ENCODE results near the gene EPHA1.

EPHA1 gene

DNA sequence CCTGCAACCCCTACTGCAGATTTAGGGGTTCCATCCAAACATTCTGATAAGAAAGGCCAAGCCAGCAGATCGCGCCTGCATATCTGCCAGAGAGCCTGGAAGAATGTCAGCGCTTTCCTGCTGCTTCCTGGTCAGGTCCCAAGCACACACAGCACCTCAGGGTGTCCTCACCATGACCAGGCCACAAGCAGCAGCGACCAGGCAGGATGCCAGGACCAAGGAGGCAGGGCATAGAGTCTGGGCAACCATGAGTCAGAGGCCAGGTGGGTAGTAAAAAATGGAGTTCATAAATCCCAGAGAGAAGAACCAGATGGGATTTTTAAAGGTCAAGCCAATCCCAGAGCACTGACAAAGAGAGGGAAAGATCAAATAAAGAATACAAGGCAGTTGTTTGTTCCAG is 40.7 kb downstream of the EPHA1 start:
- DNase-seq (ENCODE audit: low read depth): no peak
- TF ChIP-seq, protein P1, sequence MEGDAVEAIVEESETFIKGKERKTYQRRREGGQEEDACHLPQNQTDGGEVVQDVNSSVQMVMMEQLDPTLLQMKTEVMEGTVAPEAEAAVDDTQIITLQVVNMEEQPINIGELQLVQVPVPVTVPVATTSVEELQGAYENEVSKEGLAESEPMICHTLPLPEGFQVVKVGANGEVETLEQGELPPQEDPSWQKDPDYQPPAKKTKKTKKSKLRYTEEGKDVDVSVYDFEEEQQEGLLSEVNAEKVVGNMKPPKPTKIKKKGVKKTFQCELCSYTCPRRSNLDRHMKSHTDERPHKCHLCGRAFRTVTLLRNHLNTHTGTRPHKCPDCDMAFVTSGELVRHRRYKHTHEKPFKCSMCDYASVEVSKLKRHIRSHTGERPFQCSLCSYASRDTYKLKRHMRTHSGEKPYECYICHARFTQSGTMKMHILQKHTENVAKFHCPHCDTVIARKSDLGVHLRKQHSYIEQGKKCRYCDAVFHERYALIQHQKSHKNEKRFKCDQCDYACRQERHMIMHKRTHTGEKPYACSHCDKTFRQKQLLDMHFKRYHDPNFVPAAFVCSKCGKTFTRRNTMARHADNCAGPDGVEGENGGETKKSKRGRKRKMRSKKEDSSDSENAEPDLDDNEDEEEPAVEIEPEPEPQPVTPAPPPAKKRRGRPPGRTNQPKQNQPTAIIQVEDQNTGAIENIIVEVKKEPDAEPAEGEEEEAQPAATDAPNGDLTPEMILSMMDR (IDR thresholded peaks at IDR 0.05; ENCODE audit: low read depth, low read length, missing control alignments): no peak
- H3K4me3 ChIP-seq (ENCODE audit: low read depth, low read length): no peak overlapping the region

DNA sequence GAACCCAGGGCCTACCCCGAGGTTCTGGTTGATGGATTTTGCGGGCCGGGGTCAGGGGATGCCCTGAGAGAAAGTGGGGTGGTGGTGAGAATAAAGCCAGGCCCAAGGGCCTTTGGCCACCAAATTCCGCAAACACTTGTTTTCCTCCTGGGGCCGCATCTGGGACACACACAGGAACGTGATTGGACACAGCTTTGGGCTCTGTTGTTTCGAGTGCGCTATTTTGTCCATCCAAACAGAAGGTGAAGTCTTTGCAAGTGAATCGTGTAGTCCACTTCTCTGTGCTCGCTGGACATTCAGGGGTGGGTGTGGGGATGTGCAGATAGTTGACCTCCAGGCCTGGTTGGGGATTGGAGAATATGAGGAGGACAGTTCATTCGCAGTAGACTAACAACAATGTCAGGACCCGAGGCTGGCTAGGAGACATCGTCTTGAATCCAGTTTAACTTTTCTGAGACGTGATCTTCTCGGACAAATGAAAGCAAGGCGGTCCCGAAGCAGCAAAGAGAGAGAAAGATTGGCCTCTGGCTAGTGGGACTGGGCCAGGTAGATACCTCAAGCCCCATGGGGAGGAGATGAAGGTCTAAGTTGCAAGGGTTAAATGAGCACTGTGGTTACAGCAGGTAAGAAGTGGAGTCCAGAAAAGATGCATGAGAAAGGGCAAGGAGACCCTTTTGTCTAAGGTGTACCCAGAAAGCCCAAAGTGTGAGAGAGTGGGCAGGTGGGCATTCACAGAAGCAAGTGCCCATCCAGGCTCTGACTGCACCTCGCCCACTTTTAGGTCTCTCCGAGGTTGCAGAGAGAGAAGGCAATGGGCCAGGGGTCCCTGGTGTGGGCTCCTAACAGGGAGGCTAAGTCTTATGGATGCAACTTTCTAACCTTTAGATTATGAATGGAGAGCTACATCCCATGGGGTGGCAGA is 45.4 kb downstream of the EPHA1 start:
- DNase-seq (ENCODE audit: low read depth): no peak
- H3K4me3 ChIP-seq (ENCODE audit: low read depth, low read length): no peak overlapping the region
- TF ChIP-seq, protein P1 (IDR thresholded peaks at IDR 0.05; ENCODE audit: low read depth, low read length, missing control alignments): no peak

DNA sequence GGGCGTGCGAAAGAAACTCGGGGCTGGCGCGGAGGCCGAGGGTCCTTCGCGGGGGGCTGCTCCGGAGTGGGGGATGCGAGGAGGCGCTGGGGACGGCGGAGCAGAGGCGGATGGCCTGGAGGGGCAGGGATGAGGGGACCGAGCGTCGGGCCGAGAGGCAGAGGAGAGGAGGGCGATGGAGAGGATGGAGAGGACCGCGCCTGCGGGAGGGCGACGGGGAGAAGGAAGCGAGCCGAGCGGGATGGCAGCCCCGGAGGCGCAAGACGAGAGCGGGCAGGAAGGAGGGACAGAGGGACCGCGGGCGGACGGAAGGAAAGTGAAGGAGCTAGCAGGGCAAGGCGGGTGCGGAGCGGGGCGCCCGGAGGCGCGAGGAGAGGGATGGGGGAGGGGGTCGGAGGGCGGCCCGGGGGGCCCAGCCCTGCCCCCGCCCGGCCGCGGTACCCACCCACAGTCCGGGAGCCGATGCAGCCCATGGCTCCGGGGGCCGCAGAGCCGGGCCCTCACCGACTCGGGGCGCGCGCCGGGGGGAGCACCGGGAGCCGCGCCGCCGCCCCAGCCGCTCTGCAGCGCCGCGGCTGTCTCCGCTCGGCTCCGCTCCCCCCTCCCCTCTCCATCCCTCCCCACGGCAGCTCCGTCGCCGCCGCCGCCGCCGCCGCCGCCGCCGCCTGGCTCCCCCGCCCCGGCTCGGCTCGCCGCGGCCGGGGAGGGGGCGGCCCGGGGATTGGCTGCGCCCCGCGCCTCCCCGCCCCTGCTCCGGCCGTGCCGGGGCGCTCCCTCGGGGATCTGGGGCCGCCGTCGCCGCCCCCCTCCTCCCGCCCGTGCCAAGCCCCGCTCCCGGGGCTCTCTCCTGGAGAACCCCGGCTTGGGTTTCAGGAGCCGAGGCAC is 46.3 kb downstream of the EPHA1 start, which contains the start of gene FAM131B:
Gene FAM131B, minus strand, starts transcription at position 583 of the 885 bp plus-strand sequence. Its CDS starts 110 bp downstream, at position 473.
- TF ChIP-seq, protein P1 (IDR thresholded peaks at IDR 0.05; ENCODE audit: low read depth, low read length, missing control alignments): no peak
- DNase-seq (ENCODE audit: low read depth): no peak
- peak within 1 kb of the TSS; percentile 19; the same call in 1 of the 2 replicates for H3K4me3 ChIP-seq (ENCODE audit: low read depth, low read length)

DNA sequence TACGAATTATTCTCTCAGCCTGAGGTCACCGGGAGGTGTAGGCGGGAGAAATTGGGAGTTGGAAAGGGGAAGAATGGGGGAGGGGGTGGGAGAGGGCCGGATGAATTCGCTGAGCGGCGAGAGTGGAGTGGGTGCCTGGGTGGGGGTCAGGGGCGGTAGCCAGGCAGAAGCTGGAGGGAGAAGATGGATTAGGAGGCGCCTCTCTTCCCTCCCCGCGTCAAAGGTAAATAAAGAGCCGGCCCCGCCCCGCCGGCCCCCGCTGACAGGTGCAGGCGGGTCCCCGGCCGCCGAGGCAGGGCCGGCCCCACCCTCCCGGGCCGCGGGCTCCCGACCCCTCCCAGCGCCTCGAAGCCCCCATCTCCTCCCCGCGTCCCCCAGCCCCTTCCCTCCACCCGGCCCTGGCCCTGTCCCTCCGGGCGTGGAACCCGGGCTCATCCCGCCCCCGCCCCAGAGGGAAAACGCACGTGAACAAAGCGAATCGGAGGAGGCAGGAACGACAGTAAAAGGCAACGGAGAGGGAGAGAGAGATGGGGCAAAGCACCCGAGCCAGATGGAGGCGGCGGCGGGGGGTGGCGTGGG is 47.0 kb downstream of the EPHA1 start:
- TF ChIP-seq, protein P1 (IDR thresholded peaks at IDR 0.05; ENCODE audit: low read depth, low read length, missing control alignments): no peak
- no peak for DNase-seq (ENCODE audit: low read depth)

DNA sequence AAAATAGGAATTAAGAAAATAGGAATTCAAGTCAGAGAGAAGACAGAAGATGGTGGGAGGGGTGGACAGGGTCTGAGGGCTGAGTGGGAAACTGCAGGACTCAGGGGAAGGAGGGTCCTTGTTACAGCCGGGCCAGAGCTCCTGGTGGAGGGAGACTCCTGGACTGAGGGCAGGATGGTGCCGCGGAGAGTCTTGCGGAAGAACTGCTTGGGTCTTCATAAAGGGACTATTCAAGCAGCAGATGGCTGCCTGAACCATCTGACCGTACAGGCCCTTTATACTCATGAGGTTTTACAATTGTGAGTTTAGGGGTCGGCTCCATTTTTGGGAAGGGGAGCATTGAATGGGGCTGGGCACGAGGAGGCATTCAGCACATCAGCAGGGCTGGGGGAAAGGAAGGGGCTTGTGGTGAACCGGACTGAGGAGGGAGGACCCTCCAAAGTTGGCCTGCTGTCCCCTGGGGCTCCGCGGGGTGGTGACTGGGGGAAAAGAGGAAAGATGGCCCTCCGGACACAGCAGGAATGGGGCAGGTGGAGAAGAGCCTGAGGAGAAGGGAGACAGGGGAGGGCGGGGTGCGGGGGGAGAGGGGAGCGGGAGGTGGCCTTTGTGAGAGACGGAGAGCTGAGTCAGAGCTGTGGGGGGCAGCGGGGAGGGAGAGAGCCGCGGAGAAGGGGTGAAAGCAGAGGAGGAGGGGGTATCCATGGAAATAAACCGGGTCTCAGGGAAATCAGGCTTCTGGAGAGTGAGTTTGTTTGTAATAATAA is 47.7 kb downstream of the EPHA1 start:
- H3K4me3 ChIP-seq (ENCODE audit: low read depth, low read length): no peak overlapping the region
- DNase-seq (ENCODE audit: low read depth): no peak
- TF ChIP-seq, protein P1 (IDR thresholded peaks at IDR 0.05; ENCODE audit: low read depth, low read length, missing control alignments): no peak

More for the DNA sequence above, 47.0 kb downstream of the EPHA1 start:
- H3K4me3 ChIP-seq (ENCODE audit: low read depth, low read length): no peak overlapping the region

DNA sequence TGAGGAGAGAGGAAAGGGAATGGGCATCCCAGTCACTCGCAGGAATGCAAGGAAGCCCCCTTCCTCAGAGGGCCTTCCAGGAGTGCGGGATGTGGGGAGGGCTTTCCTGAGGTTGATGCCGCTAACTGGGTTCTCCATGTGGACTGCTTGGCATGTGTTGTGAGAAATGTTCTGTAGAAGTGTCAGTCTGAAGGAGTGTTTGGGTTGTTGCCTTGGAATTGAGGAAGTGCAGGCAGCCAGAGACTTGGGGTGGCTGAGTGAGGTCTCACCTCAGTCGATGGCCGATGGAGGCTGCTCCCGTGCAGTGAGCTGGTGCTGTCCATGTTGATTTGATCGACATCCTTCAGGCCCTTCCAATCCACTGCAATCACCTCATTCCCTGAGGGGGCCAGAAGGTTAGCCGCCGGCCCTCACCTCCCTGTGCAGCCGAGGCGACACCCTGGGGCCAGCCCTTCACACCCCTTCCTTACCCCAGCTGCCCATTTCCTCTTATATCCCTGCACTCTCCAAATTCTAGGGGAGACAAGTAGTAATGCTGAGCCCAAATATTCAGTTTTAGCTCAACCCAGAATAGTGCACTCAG is 48.8 kb downstream of the EPHA1 start:
- DNase-seq (ENCODE audit: low read depth): no peak
- H3K4me3 ChIP-seq (ENCODE audit: low read depth, low read length): no peak overlapping the region
- TF ChIP-seq, protein P1 (IDR thresholded peaks at IDR 0.05; ENCODE audit: low read depth, low read length, missing control alignments): no peak
